DMS153 treated with DMSO at 0.1 percent for 48 hours (cell line): ENCODE data around the gene GALNT9.
"Not testable (repeated sequence)": the region's sequence is repeated elsewhere in the genome, so short reads cannot be mapped to it uniquely, and the experiment has no call there.

Experiments
- DNase-seq: peaks from one replicate; lab custom pipeline; 2025; ENCODE audit not compliant: unreplicated experiment; lab: John Stamatoyannopoulos, UW

GALNT9 gene

DNA sequence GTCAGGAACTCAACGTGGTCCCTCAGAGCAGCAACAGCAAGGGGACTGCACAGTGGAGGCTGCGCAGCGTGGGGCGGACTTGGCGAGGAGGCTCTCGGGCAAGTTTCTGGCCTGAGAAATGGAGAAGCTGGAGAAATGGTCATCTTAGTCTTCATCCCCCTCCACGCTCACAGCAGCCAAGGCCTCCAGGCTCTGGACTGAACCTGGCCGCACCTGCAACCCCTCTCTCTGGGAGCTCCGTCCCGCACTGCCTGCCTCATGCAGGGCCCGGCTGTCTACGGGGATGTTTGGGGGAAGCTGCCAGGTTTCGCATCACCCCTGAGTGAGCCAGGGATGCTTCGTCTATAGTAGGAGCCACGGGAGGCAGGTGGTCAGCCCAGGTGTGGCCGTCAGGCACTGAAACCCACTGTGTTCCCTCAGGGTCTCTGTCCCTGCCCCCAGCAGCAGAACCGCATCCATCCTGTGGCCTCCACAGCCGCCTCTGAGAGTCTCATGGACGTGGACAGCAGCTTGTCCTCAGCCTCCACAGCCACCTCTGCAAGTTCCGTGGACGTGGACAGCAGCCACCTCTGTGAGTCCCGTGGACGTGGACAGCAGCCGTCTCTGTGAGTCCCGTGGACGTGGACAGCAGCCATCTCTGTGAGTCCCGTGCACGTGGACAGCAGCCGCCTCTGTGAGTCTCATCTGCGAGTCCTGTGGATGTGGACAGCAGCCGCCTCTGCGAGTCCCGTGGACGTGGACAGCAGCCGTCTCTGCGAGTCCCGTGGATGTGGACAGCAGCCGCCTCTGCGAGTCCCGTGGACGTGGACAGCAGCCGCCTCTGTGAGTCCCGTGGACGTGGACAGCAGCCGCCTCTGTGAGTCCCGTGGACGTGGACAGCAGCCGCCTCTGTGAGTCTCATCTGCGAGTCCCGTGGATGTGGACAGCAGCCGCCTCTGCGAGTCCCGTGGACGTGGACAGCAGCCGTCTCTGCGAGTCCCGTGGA lies 29.1 kb upstream of the GALNT9 start:
- DNase-seq, result not testable (repeated sequence)

DNA sequence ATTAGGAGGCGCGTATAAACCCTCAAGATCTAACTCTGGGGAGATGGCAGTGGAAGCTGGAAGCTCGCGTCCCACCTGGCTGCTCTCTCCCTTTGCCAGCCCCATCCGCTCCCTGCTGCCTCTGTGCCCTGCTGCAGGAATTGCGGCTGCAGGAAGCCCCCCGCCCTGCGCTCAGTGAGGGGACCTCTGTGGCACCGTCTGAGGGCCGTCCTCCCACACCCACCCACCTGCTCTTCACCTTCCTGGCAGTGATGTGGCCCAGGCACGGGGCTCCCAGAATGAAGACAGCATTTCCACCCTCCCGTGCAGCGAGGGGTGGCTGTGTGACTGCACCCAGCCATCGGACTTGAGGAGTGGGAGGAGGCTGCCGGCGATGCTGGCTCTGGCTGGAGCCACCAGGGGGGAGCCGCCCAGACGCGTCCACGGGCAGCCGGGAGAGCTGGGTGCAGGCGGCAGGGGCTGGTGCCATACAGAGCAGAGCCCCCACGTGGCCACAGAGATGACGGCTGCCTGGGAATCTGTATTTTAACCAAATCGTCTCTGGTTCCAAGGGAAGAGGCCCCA lies 28.3 kb upstream of the GALNT9 start:
- DNase-seq, result no peak

DNA sequence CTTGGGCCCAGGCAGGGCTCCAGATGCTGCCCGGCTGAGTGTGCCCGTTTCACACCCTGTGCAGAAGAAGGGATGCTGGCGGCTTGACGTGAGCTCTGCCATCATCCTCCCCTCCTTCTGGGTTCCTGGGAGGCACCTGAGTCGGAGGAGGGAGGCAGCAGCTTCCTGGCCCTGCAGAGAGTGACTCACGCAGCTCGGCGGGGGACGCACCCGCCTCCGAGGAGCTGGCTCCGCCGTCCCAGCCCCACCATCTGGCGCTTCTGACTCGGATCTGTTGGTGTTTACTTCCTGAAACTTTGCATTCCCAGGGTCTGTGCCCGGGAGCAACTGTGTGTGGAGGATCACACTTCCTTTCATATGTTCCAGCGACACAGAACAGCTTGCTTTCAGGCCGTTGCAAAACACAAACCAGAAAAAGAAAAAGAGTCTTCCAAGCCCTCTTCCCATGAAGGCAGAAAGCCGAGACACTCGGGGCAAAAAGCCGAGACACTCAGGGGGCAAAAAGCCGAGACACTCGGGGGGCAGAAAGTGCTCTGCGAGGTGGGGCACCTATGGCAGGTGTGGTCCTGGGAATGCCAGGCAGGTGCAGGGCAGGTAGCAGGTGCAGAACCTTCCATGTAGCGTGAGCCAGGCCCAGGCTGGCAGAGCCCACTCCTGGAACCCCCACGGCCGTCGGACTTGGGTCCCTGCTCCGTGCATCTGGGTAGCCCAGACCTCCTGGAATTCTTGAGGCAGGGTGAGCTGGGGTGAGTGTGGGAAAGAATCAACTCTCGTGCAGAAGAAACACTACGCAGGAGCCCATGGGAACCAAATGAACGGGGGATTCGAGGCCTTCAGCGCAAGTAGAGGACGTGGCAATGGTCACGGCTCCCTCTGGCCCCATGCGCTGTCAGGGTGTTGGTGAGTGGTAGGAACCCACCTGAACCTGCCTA lies 27.6 kb upstream of the GALNT9 start:
- DNase-seq, result no peak

DNA sequence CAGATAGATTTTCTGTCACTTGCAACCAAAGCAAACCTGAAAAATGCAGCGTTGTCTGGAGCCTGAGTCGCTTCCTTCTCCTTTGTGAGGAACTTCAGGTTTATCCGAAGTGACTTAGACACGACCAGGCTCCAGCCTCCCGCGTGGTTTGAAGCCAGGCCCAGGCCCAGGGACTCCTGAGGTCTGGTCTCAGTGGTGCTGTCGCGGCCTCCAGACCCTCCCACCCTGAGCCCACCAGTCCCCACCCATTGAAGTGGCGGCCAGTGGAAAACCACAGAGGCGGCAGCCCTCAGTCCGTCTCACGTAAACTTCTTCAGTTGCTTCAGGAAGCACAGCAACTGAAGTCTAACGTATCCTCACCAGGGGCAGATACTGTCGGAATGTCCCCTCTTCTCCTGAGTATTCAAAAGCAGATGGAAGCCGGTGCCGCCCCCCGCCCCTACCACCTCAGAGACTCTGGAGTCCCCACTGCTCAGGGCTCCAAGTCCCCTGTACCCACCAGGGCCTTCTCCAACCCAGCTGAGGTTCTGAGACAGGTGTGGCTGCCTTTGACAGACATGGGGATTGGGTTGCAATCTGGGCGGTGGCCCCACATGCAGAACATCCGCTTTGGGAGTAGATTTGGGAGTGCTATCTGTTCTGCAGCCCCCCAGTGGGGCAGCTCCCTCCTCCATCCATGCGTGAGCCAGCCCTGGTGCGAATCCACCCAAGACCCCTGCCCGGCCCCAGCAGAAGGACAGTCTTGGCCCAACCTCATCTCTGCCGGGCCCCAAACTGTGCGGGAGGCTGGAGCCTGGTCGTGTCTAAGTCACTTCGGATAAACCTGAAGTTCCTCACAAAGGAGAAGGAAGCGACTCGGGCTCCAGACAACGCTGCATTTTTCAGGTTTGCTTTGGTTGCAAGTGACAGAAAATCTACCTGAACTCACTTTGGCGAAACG lies 26.6 kb upstream of the GALNT9 start:
- no peak for DNase-seq

DNA sequence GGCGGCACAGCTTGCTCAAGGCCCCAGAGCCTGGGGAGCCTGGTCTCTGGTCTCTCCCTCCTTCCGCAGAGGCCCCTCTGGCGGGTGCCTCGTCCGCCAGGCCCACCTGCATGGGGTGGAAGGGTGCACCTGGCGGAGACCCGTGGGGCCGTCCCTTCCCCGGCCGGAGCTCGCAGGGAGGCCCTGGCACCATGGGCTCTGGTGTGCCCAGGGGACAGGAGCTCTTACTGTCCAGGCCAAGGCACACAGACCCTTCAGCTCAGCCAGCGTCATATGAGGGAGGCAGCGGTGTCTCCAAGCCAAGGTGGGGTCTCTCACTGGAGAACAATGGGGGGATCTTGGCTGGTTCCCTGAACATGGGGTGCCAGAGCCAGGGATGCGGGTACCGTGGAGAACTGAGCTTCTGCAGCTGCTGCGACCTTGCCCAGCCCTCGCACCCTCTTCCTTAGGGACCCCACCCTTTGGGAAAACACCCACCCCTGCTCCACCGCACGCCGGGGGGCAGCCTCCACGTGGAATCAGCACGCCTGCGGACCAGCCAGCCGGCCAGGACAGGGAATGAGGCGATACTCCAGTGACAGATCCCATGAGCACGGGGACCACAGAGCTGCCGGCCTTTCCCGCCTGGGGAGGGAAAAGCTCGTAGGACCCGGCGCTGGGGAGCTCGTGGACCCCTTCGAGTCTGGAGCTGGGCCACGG lies 25.7 kb upstream of the GALNT9 start:
- no peak for DNase-seq

DNA sequence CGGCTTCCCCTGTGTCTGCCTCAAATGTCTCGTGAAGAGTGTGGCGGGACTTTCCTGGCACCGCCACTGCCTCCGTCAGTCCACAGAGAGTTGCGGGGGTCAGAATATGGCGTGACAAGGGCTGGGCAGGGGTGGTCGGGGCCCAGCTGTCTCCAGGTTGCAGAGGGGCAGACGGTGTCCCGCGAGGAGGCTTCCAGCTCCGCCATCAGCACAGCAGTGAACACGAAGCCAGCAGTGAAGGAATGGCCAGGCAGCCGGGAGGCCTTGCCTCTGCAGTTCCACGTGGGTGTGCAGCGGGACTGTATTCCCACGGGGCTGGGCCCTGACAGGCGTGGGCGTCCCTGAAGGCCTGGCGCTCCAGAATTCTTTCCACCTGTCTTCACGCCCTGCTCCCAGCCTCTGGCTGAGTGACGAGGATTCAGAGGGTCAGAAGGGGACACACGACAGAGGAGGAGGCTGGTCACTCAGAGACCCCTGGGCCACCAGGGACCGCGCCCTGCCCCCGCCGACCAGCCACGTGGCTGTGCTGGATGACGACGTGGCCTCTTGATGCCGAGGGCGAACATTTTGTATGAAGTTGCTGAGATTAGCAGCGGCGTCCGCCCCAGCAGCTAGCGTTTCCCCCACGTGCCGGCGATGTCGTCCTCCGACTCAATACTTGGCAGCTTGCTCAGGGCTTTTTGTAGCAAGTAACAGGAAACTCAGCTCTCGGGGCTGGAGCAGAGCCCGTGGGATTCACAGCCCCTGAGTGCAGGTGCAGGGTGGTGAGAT lies 25.0 kb upstream of the GALNT9 start:
- no peak for DNase-seq

DNA sequence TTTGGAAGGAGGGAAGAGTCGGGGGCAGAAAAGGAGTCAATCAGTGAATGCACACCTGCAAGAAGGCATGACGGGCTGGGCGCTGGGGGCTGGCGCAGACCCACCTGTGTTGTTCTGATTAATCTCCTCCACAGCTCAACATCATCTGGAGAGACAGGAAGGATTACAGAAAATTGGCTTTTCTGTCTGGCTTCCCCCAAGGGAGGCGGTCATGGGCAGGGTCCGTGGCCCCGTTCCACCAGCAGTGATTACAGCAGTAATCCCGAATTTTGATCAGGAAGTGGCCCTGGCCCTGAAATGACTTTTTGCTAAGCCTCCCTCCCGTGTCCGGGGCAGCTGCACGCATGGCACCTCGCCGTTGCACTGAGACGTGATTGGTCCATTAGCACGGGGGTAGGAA lies 24.4 kb upstream of the GALNT9 start:
- DNase-seq, result no peak

DNA sequence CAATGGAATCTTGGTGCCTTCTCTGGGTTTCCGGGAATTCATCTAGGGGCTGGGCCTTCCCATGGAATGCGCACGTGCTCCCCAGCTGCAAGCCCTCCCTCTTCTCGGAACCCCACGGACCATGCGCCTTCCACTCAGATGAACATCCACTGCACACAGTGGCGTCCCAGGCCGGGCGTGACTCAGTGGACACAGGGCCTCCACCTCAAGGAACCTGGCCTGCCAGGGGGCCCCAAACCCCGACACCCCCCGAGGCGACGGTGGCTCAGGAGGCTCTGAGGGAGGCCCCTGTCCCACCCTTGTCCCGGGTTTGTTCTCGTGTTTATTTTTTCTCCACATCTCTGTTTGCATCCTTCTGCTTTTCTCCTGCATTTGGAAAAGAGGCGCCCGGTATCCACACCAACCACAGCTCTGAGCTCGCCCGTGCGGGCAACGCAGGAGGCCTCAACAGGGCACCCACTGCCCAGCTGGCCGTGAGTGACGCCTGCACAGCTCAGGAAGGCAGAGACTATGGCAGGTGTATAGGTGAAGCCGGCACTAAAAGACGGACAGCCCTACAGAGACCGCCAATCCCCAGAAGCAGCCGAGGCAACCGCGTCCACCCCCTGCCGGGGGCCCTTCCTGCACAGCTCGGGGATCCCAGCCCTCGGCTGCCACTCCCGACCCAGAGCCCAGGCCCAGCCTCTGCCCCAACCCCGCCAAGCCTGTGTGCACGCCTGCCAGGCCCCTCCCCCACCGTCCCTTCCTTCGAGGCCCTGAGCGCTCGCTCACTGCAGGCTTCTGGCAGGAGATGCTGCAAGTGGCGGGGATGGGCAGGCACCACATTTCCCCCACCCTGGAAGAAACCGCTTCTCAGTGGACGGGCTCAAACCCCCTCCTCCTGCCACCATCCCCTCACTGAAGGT lies 23.8 kb upstream of the GALNT9 start:
- no peak for DNase-seq

DNA sequence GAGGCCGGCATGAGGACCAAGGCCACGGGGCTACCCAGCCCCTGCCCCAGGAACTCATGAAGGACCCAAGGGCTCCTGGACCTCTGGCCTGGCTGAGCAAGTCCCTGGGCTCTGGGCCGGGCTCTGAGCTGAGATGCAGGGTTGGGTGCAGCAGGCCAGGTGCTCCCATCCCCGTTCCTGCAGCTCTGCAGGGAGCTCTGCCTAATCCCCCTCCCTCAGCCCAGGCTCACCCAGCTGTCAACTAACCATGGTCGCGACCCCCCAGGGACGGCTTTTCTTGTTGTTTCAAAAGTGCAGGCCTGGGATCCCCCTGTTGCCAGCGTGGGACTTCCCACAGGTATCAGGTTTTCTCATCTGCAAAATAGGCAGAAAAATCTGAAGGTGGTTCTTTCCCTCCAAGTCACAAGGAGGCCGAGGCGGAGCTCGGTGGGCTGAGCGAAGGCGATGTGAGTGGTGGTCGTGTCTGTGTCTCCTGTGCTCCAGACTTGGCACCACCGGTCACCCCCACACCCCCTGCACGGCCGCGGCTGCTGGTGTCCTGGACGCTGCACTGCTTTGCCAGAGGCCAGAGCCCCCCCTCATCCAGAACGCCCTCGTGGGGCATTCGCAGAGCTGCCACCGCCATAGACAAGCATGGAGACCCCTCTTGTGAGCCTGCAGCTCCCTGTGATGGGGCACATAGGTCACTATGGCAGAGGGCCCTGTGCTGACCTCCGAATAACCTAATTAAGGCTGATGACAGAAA lies 22.5 kb upstream of the GALNT9 start:
- no peak for DNase-seq

DNA sequence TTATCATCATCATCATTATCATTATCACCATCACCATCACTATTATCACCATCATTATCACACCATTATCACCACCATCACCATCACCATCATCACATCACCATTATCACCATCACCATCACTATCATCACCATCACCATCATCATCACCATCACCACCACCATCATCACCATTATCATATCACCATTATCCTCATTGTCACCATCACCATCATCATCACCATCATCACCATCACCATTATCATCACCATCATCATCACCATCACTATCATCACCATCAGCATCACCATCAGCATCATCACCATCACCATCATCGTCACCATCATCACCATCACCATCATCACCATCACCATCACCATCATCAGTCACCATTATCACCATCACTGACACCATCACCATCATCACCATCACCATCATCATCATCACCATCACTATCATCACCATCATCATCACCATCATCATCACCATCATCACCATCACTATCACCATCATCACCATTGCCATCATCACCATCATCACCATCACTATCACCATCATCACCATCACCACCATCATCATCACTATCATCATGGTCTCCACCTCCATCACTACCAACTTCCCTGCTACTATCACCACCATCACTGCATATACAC lies 20.2 kb upstream of the GALNT9 start:
- DNase-seq, result no peak

DNA sequence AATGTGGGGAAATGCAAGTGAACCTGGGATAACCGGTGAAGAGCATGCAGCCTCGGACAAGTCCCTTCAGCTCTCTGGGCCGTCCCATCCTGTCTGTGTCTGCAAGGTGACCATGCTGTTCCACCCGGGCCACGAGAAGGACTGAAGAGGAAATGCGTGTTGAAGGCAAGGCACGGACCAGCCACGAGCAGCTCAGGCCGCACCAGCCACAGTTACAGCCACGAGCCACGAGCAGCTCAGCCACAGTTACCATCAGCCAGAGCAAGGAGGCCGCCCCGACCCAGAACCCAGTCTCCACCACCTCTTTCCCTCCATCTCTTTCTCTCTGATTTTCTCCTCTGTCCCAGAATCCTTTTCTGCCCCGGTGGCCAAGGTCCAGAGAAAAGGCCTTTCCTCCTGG lies 18.8 kb upstream of the GALNT9 start:
- no peak for DNase-seq

DNA sequence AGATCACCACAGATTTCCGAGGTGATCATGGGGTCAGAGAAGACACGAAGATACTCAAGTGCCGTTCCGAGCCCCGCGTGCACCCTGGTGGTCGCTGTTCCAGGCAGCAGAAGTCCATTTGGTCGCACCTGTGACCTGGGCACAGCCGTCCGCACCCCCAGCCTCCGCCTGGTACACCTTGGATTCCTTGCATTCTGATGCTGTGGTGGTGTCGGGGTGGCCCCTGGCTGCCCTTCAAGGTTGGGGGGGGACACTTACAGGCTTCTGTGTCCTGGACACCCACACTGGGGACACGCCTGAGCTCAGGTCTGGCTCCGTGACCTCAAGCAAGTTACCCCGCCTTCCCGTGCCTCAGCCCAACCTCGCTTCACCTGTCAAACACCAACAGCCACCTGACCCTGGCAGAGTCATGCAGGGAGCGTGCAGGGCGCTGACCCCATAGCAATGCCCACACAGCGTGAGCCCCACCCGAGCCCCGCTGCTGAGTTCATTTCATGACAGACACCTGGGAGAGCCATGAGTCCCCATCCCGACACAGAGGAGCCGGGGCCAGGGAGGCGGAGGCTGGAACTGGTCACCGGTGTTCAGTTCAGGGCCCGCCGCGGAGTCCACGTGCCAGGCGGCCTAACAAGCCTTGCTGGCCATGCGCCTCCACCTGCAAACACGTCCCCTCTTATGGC lies 17.9 kb upstream of the GALNT9 start:
- no peak for DNase-seq

DNA sequence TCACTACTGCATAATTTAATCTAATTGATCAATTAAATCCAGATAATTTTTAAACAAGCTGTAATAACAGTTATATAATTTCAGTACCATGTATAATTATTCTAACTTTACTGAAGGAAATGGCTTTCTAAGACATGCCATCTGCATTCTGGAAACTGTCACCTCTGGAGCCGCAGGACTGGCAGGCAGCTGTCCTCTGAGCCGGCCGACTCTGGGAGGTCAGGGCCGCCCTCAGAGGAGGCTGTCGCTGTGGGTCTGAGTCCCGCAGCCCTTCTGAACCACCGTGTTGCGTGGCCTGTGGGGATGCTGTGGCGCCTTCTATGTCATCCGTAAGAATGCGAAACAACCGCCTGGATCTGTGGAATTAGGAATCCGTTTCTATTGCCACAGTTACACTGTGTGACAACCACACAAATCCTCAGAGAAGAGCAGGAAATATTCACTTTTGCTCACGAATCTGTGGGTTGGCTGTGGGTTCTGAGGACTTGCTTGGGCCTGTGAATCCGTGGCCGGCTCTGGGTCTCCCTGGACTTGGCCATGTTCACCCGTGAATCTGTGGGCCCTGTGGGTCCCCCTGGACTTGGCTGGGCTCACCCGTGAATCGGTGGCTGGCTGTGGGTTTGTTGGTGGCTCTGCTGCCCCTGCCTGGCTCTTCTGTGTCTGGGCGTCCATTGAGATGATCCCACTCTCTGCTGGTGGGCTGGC lies 17.2 kb upstream of the GALNT9 start:
- no peak for DNase-seq

DNA sequence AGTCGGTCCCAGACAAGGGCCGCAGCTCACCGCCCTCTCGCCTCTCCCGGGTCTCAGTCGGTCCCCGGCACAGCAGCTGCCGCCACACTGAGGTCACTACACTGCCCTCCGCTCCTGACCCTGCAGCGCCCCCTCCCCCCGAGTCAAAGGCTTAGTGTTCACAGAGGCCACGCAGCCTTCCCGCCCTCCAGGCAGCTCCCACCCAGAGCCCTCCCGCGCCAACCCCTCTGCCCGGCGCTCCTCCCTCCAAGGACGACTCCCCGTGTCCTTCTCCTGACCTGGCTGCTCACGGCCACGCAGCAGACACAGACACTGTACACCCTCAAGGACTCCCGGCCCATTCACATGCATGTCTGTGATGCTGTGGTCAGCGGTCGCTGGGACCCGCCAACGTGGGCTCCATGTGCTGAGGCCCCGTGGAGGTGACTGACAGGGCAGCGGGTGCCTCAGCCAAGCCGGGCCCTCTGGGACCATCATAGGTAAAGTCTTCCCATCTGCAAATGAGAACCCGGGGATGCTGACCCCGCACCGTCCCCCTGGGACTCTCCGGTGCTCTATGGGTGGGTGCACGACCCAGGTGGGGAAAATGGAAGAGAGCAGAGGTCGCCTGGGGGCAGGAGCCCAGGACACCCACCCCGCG lies 16.3 kb upstream of the GALNT9 start:
- DNase-seq, result no peak

DNA sequence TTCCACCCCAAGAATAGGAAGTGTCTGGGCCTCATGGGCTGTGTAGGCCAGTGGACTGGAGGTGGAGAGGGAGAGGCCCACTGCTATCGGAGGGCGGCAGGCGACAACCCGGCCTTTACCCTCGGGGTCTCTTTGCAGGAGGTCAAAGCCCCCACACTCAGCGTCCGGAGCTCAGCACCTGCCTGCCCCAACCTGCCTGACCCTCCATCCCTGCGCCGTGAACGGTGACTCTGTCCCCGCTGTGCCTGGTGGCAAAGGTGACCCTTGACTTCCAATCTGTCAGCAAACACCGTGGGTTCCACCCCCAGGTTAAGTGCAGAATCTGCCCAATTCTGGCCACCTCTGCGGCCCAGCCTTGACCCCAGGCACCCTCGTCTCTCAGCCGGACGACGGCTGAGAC lies 15.7 kb upstream of the GALNT9 start:
- no peak for DNase-seq
